Mucosa of descending colon (tissue), 3 donors: ENCODE data around the gene TRIM47. TPM values are rescaled to one million over a fixed set of nuclear protein-coding genes. Genes with fewer than 3 reads are reported as not detected.

ENCODE experiments used
- ATAC-seq: fragments of 200-7000 bp; cut with Tn5 transposase; one replicate; pipeline ENCODE4 v1.9.1; 2020; ENCODE audit warnings: mild to moderate bottlenecking, moderate library complexity
- DNase-seq, 3 donors: peaks; one replicate each; pipeline ENCODE4 v3.0.0-alpha.2; 2020
- H3K36me3 ChIP-seq: fragments of 200-600 bp; one replicate; pipeline ENCODE4 v1.8.0; 2021; ENCODE audit warnings: low read depth, mild to moderate bottlenecking
- H3K4me1 ChIP-seq: fragments of 200-600 bp; one replicate; pipeline ENCODE4 v1.8.0; 2021; ENCODE audit warnings: low read depth, mild to moderate bottlenecking
- H3K4me3 ChIP-seq: fragments of 200-600 bp; one replicate; pipeline ENCODE4 v1.8.0; 2021; ENCODE audit warnings: mild to moderate bottlenecking
- H3K9me3 ChIP-seq: fragments of 200-600 bp; one replicate; pipeline ENCODE4 v1.8.0; 2021; ENCODE audit warnings: mild to moderate bottlenecking
- CTCF ChIP-seq: fragments of 200-600 bp; IDR thresholded peaks from one replicate; pipeline ENCODE4 v1.8.0; 2022; ENCODE audit warnings: antibody characterized with exemption, mild to moderate bottlenecking
- intact Hi-C, 2 donors: fragments of 100-400 bp; cut with DNase I in 1 of 2; cut with micrococcal nuclease in 1 of 2; formaldehyde crosslinking; loops; one replicate each; pipeline versions ENCODE4 v1.11.0 to v1.11.1; 2022; cut with DNase I, micrococcal nuclease
- total RNA-seq, 3 donors: library from RNA; stranded (reverse); fragmentation: NEBNext Ultra II Directional in 2 of 3; extraction: Animal tissue kit (Norgen Biotek cat#: 25700) in 2 of 3; gene quantifications; one replicate each; pipeline versions ENCODE4 v1.2.1 to v1.2.4, GENCODE V29; 2021 to 2023
- donor health status: DM: no; HTN: no; CAD: no; lungs with moderate emphysema.
- donor health status: DM: no; HTN: no; CAD: no.
- donor health status: DM: no; HTN: yes; CAD: no.

Gene TRIM47
- total RNA-seq, 3 donors from 2014 or later, result 44.5 to 77.4 (median 53.4) TPM

- H3K9me3 ChIP-seq, result no peaks in the 10 kb centered on the region
- peaks cover 31% of the 10 kb centered on the region for H3K4me1 ChIP-seq
- ATAC-seq (no peak), DNase-seq (peak in 1 of 3 donors; percentile 57)
- intact Hi-C loops, result no loop called here
- no peak overlapping the region for H3K4me3 ChIP-seq
- no peak for TF ChIP-seq CTCF
- H3K36me3 ChIP-seq, result peaks cover 2% of the 10 kb centered on the region
Measured at GRCh38 chr17:75846692-75847613, 31.4 kb downstream of the TRIM47 start.

- intact Hi-C loops, result no loop called here
- H3K4me3 ChIP-seq, result no peak overlapping the region
- peaks cover 2% of the 10 kb centered on the region for H3K36me3 ChIP-seq
- DNase-seq, result peak in 2 of 3 donors; percentile 64 to 69
- peaks cover 31% of the 10 kb centered on the region for H3K4me1 ChIP-seq
- H3K9me3 ChIP-seq, result no peaks in the 10 kb centered on the region
- peak; percentile 34 for ATAC-seq
- no peak for TF ChIP-seq CTCF
Measured at GRCh38 chr17:75845933-75846691, 32.3 kb downstream of the TRIM47 start.

- Histone ChIP-seq H3K4me1 (peaks cover 31% of the 10 kb centered on the region), H3K36me3 (peaks cover 2% of the 10 kb centered on the region), H3K9me3 (no peaks in the 10 kb centered on the region), H3K4me3 (no peak overlapping the region)
- ATAC-seq, result peak; percentile 81
- peak; percentile 86 to 93 (median 90) for DNase-seq
- intact Hi-C loops, result no loop called here
- peak; percentile 89 for TF ChIP-seq CTCF
Measured at GRCh38 chr17:75845058-75845711, 33.2 kb downstream of the TRIM47 start.

- no peak for TF ChIP-seq CTCF
- Histone ChIP-seq H3K36me3 (peaks cover 2% of the 10 kb centered on the region), H3K4me1 (peaks cover 31% of the 10 kb centered on the region), H3K4me3 (no peak overlapping the region), H3K9me3 (no peaks in the 10 kb centered on the region)
- DNase-seq, result peak; percentile 73 to 88 (median 84)
- peak; percentile 76 for ATAC-seq
- intact Hi-C loops, result no loop called here
Measured at GRCh38 chr17:75844530-75845057, 33.8 kb downstream of the TRIM47 start.
